ENCODE data around the gene HDAC3. TPM values are rescaled to one million over a fixed set of nuclear protein-coding genes. Genes with fewer than 3 reads are reported as not detected.
A peak's percentile ranks its signal among the peaks of the same experiment; 100 is the strongest.

HDAC3 gene
- total RNA-seq, 1 donor from 2014 or later: 84.9 TPM

DNA sequence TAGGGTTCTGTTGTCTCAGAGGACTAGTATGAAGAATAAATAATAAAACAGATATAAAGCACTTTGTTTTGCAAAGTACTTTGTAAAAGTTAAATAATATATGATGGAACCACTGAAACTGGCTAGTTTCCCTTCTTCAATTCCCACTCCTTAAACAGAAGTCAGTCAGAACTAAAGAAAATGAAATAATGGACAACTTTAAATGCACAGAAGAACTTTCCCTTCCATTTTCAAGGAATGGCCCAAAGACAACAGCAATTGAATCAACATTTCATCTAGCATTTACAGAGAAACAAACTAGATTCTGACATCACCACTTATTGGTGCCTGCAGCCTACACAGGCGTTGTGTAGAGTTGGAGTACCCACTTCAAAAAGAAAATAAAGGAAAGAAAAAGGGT is 34.0 kb downstream of the HDAC3 start:
- H3K9me3 Mint-ChIP-seq (ENCODE audit: unreplicated experiment): no peaks in the 10 kb centered on the region
- H3K4me3 Mint-ChIP-seq (ENCODE audit: unreplicated experiment): no peak overlapping the region
- no peak overlapping the region for H3K27ac Mint-ChIP-seq (ENCODE audit: unreplicated experiment)
- DNase-seq (ENCODE audit: low spot score): no peak
- peaks cover 3% of the 10 kb centered on the region for H3K36me3 Mint-ChIP-seq (ENCODE audit: low read depth, unreplicated experiment)
- TF ChIP-seq, protein P1, sequence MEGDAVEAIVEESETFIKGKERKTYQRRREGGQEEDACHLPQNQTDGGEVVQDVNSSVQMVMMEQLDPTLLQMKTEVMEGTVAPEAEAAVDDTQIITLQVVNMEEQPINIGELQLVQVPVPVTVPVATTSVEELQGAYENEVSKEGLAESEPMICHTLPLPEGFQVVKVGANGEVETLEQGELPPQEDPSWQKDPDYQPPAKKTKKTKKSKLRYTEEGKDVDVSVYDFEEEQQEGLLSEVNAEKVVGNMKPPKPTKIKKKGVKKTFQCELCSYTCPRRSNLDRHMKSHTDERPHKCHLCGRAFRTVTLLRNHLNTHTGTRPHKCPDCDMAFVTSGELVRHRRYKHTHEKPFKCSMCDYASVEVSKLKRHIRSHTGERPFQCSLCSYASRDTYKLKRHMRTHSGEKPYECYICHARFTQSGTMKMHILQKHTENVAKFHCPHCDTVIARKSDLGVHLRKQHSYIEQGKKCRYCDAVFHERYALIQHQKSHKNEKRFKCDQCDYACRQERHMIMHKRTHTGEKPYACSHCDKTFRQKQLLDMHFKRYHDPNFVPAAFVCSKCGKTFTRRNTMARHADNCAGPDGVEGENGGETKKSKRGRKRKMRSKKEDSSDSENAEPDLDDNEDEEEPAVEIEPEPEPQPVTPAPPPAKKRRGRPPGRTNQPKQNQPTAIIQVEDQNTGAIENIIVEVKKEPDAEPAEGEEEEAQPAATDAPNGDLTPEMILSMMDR (IDR thresholded peaks at IDR 0.05; ENCODE audit: unreplicated experiment): no peak
- H3K4me1 Mint-ChIP-seq (ENCODE audit: unreplicated experiment): peaks cover 30% of the 10 kb centered on the region
- peaks cover 2% of the 10 kb centered on the region for H3K27me3 Mint-ChIP-seq (ENCODE audit: unreplicated experiment)

DNA sequence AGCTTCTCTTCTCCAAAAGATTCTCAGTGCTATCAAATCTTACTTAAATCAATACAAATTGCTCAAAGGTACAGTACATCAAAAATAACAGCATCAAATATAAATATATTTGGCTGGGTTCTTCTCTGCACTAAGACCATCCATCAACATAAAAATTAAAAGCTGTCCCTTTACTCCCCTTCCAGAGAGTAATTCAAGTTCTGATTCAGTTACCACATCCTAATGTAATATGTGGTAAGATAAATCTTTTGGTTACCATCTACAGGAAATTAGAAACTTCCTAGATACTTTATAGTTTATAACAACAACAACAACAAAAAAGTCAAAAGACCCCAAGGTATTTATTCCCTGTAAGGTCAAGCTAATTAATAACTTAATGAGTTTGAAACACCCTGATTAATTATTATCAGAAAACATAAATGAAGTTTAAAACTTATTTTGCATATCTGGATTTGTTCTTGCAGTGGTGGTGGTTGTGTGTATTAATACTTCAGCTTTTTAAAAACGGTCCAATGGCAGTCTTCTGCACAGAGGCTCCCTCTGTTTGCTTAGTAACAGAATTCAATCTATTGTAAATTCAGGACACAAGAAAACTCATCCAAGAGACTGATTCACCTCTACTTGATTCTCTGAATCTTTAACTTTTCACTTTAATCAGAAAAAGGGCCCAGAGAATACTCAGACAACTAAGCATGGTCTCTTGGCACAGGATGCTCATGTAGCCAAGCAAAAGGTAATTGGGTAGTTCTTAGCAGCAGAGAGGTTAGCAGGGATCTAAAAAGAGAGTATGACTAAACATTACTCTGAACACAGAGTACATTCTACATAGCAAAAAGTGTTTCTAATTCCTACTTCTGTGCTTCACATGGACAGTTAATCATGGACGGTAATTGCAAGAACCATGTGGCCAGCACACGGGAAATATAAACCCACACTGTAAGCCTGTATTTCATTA is 38.0 kb downstream of the HDAC3 start:
- H3K4me3 Mint-ChIP-seq (ENCODE audit: unreplicated experiment): no peak overlapping the region
- TF ChIP-seq, protein P1 (IDR thresholded peaks at IDR 0.05; ENCODE audit: unreplicated experiment): no peak
- peaks cover 8% of the 10 kb centered on the region for H3K36me3 Mint-ChIP-seq (ENCODE audit: low read depth, unreplicated experiment)
- H3K9me3 Mint-ChIP-seq (ENCODE audit: unreplicated experiment): no peaks in the 10 kb centered on the region
- H3K27ac Mint-ChIP-seq (ENCODE audit: unreplicated experiment): no peak overlapping the region
- H3K27me3 Mint-ChIP-seq (ENCODE audit: unreplicated experiment): no peaks in the 10 kb centered on the region
- H3K4me1 Mint-ChIP-seq (ENCODE audit: unreplicated experiment): peaks cover 14% of the 10 kb centered on the region
- DNase-seq (ENCODE audit: low spot score): no peak

DNA sequence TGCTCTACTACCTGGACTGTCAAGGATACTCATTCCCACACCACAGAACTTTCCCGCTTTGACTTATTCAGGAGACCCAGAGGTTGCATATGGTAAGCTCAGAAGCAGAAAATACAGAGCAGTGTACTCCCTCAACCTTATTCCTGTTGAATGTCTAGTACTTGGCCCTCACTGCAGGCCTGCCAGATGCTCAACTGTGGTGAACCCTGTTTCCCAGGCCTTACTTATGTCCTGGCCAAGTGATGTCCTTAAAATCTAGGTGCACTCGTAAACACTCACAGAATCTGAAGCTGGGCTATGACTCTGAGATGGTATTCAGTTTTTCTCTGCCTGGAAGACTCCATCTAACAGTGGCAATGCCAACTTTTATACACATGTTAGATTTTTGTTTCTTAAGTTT is 38.8 kb downstream of the HDAC3 start:
- TF ChIP-seq, protein P1 (IDR thresholded peaks at IDR 0.05; ENCODE audit: unreplicated experiment): no peak
- Mint-ChIP-seq H3K36me3 (ENCODE audit: low read depth, unreplicated experiment) (peaks cover 8% of the 10 kb centered on the region), H3K4me1 (ENCODE audit: unreplicated experiment) (peaks cover 13% of the 10 kb centered on the region), H3K9me3 (ENCODE audit: unreplicated experiment) (no peaks in the 10 kb centered on the region), H3K4me3 (ENCODE audit: unreplicated experiment) (no peak overlapping the region), H3K27me3 (ENCODE audit: unreplicated experiment) (no peaks in the 10 kb centered on the region), H3K27ac (ENCODE audit: unreplicated experiment) (no peak overlapping the region)
- no peak for DNase-seq (ENCODE audit: low spot score)

DNA sequence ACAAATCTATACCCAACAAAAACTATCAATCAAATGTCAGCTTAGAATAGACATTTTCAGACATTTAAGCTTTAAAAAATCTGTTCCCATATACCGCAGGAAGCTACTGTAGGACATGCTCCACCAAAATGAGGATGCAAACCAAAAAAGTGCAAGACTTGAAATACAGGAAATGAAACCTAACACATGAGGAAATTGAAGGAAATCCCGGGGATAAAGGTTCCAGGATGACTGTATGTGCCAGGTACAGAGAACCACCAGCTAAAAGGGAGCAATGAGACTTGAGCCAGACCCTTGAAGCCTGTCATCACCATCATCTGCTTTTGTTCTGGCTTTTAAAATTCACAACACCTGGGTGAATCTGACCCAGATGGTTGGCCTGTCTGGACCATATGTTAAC is 39.3 kb downstream of the HDAC3 start:
- Mint-ChIP-seq H3K9me3 (ENCODE audit: unreplicated experiment) (no peaks in the 10 kb centered on the region), H3K36me3 (ENCODE audit: low read depth, unreplicated experiment) (peaks cover 8% of the 10 kb centered on the region), H3K27ac (ENCODE audit: unreplicated experiment) (peak overlapping the region; percentile 57), H3K27me3 (ENCODE audit: unreplicated experiment) (no peaks in the 10 kb centered on the region), H3K4me1 (ENCODE audit: unreplicated experiment) (peaks cover 11% of the 10 kb centered on the region), H3K4me3 (ENCODE audit: unreplicated experiment) (no peak overlapping the region)
- TF ChIP-seq, protein P1 (IDR thresholded peaks at IDR 0.05; ENCODE audit: unreplicated experiment): no peak
- no peak for DNase-seq (ENCODE audit: low spot score)

DNA sequence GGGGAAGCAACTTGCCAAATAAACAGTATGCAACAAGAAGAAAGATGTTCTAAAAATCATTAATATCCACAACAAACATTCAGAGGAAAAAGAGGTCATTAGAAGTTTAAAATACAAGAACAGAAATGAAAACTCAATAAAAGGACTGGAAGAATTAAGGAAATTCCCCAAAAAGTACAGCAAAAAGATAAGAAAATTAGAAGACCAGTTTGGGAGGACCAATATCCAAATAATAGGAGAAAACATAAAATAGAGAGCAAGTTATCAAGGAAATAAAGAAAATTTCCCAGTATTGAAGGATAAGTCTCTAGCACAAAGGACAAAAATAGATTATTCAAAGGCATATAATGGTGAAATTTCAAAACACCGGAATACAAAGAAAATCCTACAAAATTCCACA is 39.8 kb downstream of the HDAC3 start:
- no peak overlapping the region for H3K4me3 Mint-ChIP-seq (ENCODE audit: unreplicated experiment)
- DNase-seq (ENCODE audit: low spot score): no peak
- no peaks in the 10 kb centered on the region for H3K9me3 Mint-ChIP-seq (ENCODE audit: unreplicated experiment)
- TF ChIP-seq, protein P1 (IDR thresholded peaks at IDR 0.05; ENCODE audit: unreplicated experiment): no peak
- peak overlapping the region; percentile 57 for H3K27ac Mint-ChIP-seq (ENCODE audit: unreplicated experiment)
- H3K27me3 Mint-ChIP-seq (ENCODE audit: unreplicated experiment): no peaks in the 10 kb centered on the region
- peaks cover 11% of the 10 kb centered on the region for H3K4me1 Mint-ChIP-seq (ENCODE audit: unreplicated experiment)
- H3K36me3 Mint-ChIP-seq (ENCODE audit: low read depth, unreplicated experiment): peaks cover 8% of the 10 kb centered on the region

Data from endothelial cell (in vitro differentiated cells).